NCI-H1048 (cell line): ENCODE measurements around the gene E4F1.
"Not testable (repeated sequence)": the region's sequence is repeated elsewhere in the genome, so short reads cannot be mapped to it uniquely, and the experiment has no call there.

ENCODE experiments used
- DNase-seq: peaks from one replicate; lab custom pipeline; 2025; lab: John Stamatoyannopoulos, UW

Gene E4F1

GRCh38 chr16:2244926-2245795 lies 21.8 kb downstream of the E4F1 start:
- DNase-seq, result no peak

GRCh38 chr16:2246301-2246885 lies 23.0 kb downstream of the E4F1 start:
- DNase-seq, result no peak

- no peak for DNase-seq
These were observed 27.4 kb downstream of the E4F1 start for GRCh38 chr16:2250652-2251295.

GRCh38 chr16:2251296-2252111 lies 28.1 kb downstream of the E4F1 start, which contains the start of gene ECI1:
TSS of gene ECI1 (minus strand) at chr16:2251587. CDS start at chr16:2251566, 21 bp downstream.
- DNase-seq, result no peak

- no peak for DNase-seq
These were observed 29.4 kb downstream of the E4F1 start for GRCh38 chr16:2252806-2253148.

- no peak for DNase-seq
These were observed 29.9 kb downstream of the E4F1 start for GRCh38 chr16:2253293-2253692.

- no peak for DNase-seq
These were observed 33.2 kb downstream of the E4F1 start for GRCh38 chr16:2256531-2257140.

- DNase-seq, result no peak
These were observed 34.3 kb downstream of the E4F1 start for GRCh38 chr16:2257726-2258125.

GRCh38 chr16:2258530-2258929 lies 35.1 kb downstream of the E4F1 start:
- not testable (repeated sequence) for DNase-seq

GRCh38 chr16:2260250-2260649 lies 36.9 kb downstream of the E4F1 start:
- DNase-seq, result no peak

GRCh38 chr16:2263026-2263425 lies 39.6 kb downstream of the E4F1 start:
- DNase-seq, result not testable (repeated sequence)

GRCh38 chr16:2266887-2267286 lies 43.5 kb downstream of the E4F1 start:
- not testable (repeated sequence) for DNase-seq

- not testable (repeated sequence) for DNase-seq
These were observed 44.1 kb downstream of the E4F1 start for GRCh38 chr16:2267505-2267912.

- DNase-seq, result peak; percentile 50
These were observed 44.7 kb downstream of the E4F1 start, which contains the start of gene RNPS1 for GRCh38 chr16:2267913-2268666. TSS of gene RNPS1 (minus strand) at chr16:2268126. CDS start at chr16:2264643, 3,483 bp downstream.

- no peak for DNase-seq
These were observed 46.7 kb downstream of the E4F1 start for GRCh38 chr16:2270070-2270462.

GRCh38 chr16:2270588-2271470 lies 47.4 kb downstream of the E4F1 start:
- no peak for DNase-seq

- DNase-seq, result no peak
These were observed 48.6 kb downstream of the E4F1 start for GRCh38 chr16:2271848-2272461.

- no peak for DNase-seq
These were observed 50.1 kb downstream of the E4F1 start for GRCh38 chr16:2273484-2273883.

GRCh38 chr16:2273931-2274330 lies 50.5 kb downstream of the E4F1 start:
- DNase-seq, result no peak
